H1 (cell line): ENCODE results near the gene NT5DC1. TPM values are rescaled to one million over a fixed set of nuclear protein-coding genes. Genes with fewer than 3 reads are reported as not detected.

ENCODE experiments used
- BCL11A ChIP-seq, 2 experiments: IDR thresholded peaks; one replicate each; pipeline ENCODE4 v1.6.1; 2011; ENCODE audit warnings: low read depth in 2 of 2, low read length in 2 of 2, mild to moderate bottlenecking in 2 of 2
- CBX8 ChIP-seq: fragments of 300-800, 300-1000 bp; sonication (generic); IDR thresholded peaks from 2 replicates; pipeline ENCODE4 v1.7.1; 2016; ENCODE audit warnings: low read depth, low read length, borderline replicate concordance
- CHD2 ChIP-seq: IDR thresholded peaks from 2 replicates; pipeline ENCODE4 v1.6.1; 2012; ENCODE audit warnings: low read length, improper control_type of control experiment
- EZH2 ChIP-seq: fragments of 200-600 bp; sonication (generic); IDR thresholded peaks from 2 replicates; pipeline ENCODE4 v1.7.1; 2012; ENCODE audit warnings: low read depth, mild to moderate bottlenecking, moderate library complexity, low read length, inconsistent platforms; ENCODE audit not compliant: severe bottlenecking
- GTF2F1 ChIP-seq: IDR thresholded peaks from 2 replicates; pipeline ENCODE4 v1.6.1; 2012; ENCODE audit warnings: low read depth, low read length, improper control_type of control experiment, borderline replicate concordance
- KDM1A ChIP-seq: fragments of 200-600, 300-600 bp; sonication (generic); IDR thresholded peaks from 2 replicates; pipeline ENCODE4 v1.7.1; 2016; ENCODE audit warnings: mild to moderate bottlenecking, low read length, borderline replicate concordance
- TCF12 ChIP-seq: IDR thresholded peaks from 2 replicates; pipeline ENCODE4 v1.6.1; 2011; ENCODE audit warnings: low read depth, mild to moderate bottlenecking, low read length
- ZNF274 ChIP-seq: IDR thresholded peaks from 2 replicates; pipeline ENCODE4 v1.7.0; 2012; ENCODE audit warnings: low read length, borderline replicate concordance; ENCODE audit errors: extremely low read depth
- polyA plus RNA-seq, 7 experiments: library from polyadenylated mRNA; depleted of rRNA in 3 of 7; stranded (reverse) in 5 of 7; unstranded in 2 of 7; fragments of >200 nt in 5 of 7; fragments of 200-250 nt in 2 of 7; gene quantifications; 1 replicate in 5 of 7; 2 replicates in 1 of 7; 4 replicates in 1 of 7; pipeline versions ENCODE4 v1.2.1 to v1.2.3, GENCODE V29; 2011 to 2013; ENCODE audit warnings: missing spikeins in 2 of 7, mixed read lengths in 2 of 7
- total RNA-seq: library from RNA; stranded (reverse); fragmentation: NEBNext Ultra II Directional; extraction: Animal tissue kit (Norgen Biotek cat#: 25700); gene quantifications from 2 replicates; pipeline ENCODE4 v1.2.1, GENCODE V29; 2021
- TF ChIP-seq, protein P1 (sequence below): IDR thresholded peaks from 2 replicates; pipeline ENCODE4 v1.6.1; 2012; ENCODE audit warnings: low read length, inconsistent platforms
- TF ChIP-seq, protein P2 (sequence below): IDR thresholded peaks from 2 replicates; pipeline ENCODE4 v1.6.1; 2011; ENCODE audit warnings: low read length, improper control_type of control experiment

NT5DC1 gene
- total and polyA plus RNA-seq, 2 of the 8 experiments (the other 6 are each of a cell fraction or from before 2014, with no cell fraction given), result 25.3 to 72.7 TPM

DNA sequence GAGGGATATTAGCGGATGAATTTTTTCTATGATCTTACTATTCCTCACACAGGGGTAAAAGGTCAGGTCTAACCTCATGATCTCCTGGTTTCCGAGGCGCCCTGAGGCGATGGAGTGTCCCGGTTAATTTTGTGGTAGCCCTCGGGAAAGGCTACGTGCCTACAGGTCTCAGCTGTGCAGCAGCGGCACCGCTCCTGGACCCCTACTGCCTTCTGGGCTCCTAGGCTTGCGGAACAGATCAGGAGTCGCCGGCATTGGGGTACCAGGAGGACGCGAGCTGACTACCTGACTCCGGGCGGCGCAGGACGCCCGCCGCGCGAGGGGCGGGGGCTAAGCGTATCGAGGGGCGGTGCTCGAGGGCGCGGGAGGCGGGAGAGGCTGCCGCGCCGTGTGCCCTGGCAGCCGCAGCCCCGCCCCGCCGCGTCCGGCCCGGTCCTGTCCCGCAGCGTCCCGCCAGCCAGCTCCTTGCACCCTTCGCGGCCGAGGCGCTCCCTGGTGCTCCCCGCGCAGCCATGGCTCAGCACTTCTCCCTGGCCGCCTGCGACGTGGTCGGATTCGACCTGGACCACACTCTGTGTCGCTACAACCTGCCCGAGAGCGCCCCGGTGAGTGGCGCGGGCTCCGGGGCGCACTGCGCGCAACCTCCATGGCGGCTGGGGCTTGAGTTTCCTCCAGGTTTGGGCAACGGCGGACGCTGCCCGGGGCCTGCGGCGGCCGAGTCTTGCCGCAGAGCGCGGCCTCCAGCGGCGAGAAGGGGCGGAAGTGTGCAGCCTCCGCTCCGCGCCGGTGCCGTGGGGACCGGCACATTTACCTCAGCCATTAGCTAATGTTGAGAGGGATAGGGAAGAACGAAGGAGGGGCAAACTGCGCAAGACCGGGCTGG lies at the start of gene NT5DC1 (continued):
- TF ChIP-seq, protein P1, sequence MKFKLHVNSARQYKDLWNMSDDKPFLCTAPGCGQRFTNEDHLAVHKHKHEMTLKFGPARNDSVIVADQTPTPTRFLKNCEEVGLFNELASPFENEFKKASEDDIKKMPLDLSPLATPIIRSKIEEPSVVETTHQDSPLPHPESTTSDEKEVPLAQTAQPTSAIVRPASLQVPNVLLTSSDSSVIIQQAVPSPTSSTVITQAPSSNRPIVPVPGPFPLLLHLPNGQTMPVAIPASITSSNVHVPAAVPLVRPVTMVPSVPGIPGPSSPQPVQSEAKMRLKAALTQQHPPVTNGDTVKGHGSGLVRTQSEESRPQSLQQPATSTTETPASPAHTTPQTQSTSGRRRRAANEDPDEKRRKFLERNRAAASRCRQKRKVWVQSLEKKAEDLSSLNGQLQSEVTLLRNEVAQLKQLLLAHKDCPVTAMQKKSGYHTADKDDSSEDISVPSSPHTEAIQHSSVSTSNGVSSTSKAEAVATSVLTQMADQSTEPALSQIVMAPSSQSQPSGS, result no peak
- no peak for TF ChIP-seq CHD2
- TF ChIP-seq ZNF274, result no peak
- TF ChIP-seq, protein P2, sequence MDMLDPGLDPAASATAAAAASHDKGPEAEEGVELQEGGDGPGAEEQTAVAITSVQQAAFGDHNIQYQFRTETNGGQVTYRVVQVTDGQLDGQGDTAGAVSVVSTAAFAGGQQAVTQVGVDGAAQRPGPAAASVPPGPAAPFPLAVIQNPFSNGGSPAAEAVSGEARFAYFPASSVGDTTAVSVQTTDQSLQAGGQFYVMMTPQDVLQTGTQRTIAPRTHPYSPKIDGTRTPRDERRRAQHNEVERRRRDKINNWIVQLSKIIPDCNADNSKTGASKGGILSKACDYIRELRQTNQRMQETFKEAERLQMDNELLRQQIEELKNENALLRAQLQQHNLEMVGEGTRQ, result no peak
- no peak for TF ChIP-seq BCL11A (IDR thresholded peaks at IDR 0.05; ENCODE audit: low read depth in 2 of 2, low read length in 2 of 2)
- TF ChIP-seq TCF12, result no peak
- no peak for TF ChIP-seq EZH2
- no peak for TF ChIP-seq KDM1A
- no peak for TF ChIP-seq CBX8
- TF ChIP-seq GTF2F1, result peak; percentile 38; the same call in 1 of the 2 replicates
